PC-3 (cell line): ENCODE results near the gene ILF2. TPM values are rescaled to one million over a fixed set of nuclear protein-coding genes. Genes with fewer than 3 reads are reported as not detected.

Experiments used
- ATAC-seq: fragments of 200-7000 bp; cut with Tn5 transposase; 2 replicates; pipeline ENCODE4 v1.9.1; 2020; ENCODE audit warnings: mild to moderate bottlenecking, moderate library complexity
- BruUV-seq: library from RNA; stranded (reverse); fragments of 400-500 nt; replicated peaks from 2 replicates; lab custom pipeline; 2021; lab: Mats Ljungman, UMichigan
- CTCF ChIA-PET: fragments of 300-600 bp; sonication (Branson Sonifier 250); formaldehyde crosslinking; loops from one replicate; lab custom pipeline; 2022; ENCODE audit warnings: antibody characterized with exemption; lab: Charles Lee
- POLR2A ChIA-PET: fragments of 300-600 bp; sonication (Branson Sonifier 250); formaldehyde crosslinking; loops from one replicate; lab custom pipeline; 2022; ENCODE audit warnings: antibody characterized with exemption; ENCODE audit not compliant: unreplicated experiment; lab: Charles Lee
- DNase-seq: peaks from one replicate; pipeline ENCODE4 v3.0.0-alpha.2; 2015
- H2AFZ ChIP-seq: fragments of 300-600 bp; sonication (generic); 2 replicates; pipeline ENCODE4 v1.6.0; 2016; ENCODE audit warnings: antibody characterized with exemption, low read length
- H3F3A ChIP-seq: fragments of 300-600 bp; sonication (generic); one replicate; pipeline ENCODE4 v1.6.0; 2017; ENCODE audit warnings: antibody characterized with exemption, low read length, control low read depth, mild to moderate bottlenecking; ENCODE audit not compliant: unreplicated experiment
- H3K27ac ChIP-seq: fragments of 300-600 bp; sonication (generic); 2 replicates; pipeline ENCODE4 v1.5.1; 2016; ENCODE audit warnings: mild to moderate bottlenecking, low read length
- H3K27me3 ChIP-seq: fragments of 300-600 bp; sonication (generic); 2 replicates; pipeline ENCODE4 v1.6.1; 2016; ENCODE audit warnings: low read length, mixed read lengths
- H3K36me3 ChIP-seq: fragments of 300-600 bp; sonication (generic); 2 replicates; pipeline ENCODE4 v1.6.1; 2016; ENCODE audit warnings: low read depth, mixed run types, low read length, mixed read lengths
- H3K4me1 ChIP-seq: fragments of 300-600 bp; sonication (generic); 2 replicates; pipeline ENCODE4 v1.5.1; 2016; ENCODE audit warnings: low read length; ENCODE audit not compliant: insufficient read depth
- H3K4me2 ChIP-seq: fragments of 300-600 bp; sonication (generic); 2 replicates; pipeline ENCODE4 v1.6.0; 2016; ENCODE audit warnings: low read length
- H3K4me3 ChIP-seq: fragments of 300-600 bp; sonication (generic); 2 replicates; pipeline ENCODE4 v1.5.1; 2016; ENCODE audit warnings: mild to moderate bottlenecking, low read length, mixed read lengths
- H3K79me2 ChIP-seq: fragments of 300-600 bp; sonication (generic); 2 replicates; pipeline ENCODE4 v1.6.1; 2017; ENCODE audit warnings: low read length, mixed read lengths
- H3K9ac ChIP-seq: fragments of 300-600 bp; sonication (generic); 2 replicates; pipeline ENCODE4 v1.6.0; 2016; ENCODE audit warnings: mild to moderate bottlenecking, low read length
- H3K9me2 ChIP-seq: fragments of 300-600 bp; sonication (generic); replicated peaks from 2 replicates; pipeline ENCODE4 v1.6.1; 2016; ENCODE audit warnings: mixed run types, low read length, mixed read lengths
- H3K9me3 ChIP-seq: fragments of 300-600 bp; sonication (generic); 2 replicates; pipeline ENCODE4 v1.6.1; 2016; ENCODE audit warnings: low read length, mixed read lengths
- H4K20me1 ChIP-seq: fragments of 300-600 bp; sonication (generic); 2 replicates; pipeline ENCODE4 v1.6.1; 2016; ENCODE audit warnings: low read length, mixed read lengths
- EZH2 ChIP-seq: fragments of 300-600 bp; sonication (generic); IDR thresholded peaks from one replicate; pipeline ENCODE4 v1.6.1; 2017; ENCODE audit warnings: antibody characterized with exemption, mild to moderate bottlenecking, low read length; ENCODE audit not compliant: unreplicated experiment
- EZH2phosphoT487 ChIP-seq: fragments of 300-600 bp; sonication (generic); IDR thresholded peaks from 2 replicates; pipeline ENCODE4 v1.6.1; 2018; ENCODE audit warnings: mild to moderate bottlenecking, antibody characterized with exemption, low read length, borderline replicate concordance
- intact Hi-C: fragments of 100-400 bp; cut with micrococcal nuclease; formaldehyde crosslinking; loops from 2 replicates; pipeline ENCODE4 v1.9.0; 2023
- total RNA-seq: library from RNA; depleted of rRNA; stranded (reverse); fragments of >200 nt; gene quantifications from 2 replicates; pipeline ENCODE4 v1.2.3, GENCODE V29; 2014
- TF ChIP-seq, protein P1 (sequence below): fragments of 300-600 bp; sonication (generic); conservative IDR thresholded peaks from 2 replicates; pipeline ENCODE4 v1.5.1; 2017; ENCODE audit warnings: antibody characterized with exemption, low read depth, mild to moderate bottlenecking, low read length

Gene ILF2
- total RNA-seq, 1 experiment from 2014 or later = 439 TPM

GRCh38 chr1:153624965-153625611, 45.7 kb downstream of the ILF2 start:
- BruUV-seq = no TSS peak
- TF ChIP-seq, protein P1, sequence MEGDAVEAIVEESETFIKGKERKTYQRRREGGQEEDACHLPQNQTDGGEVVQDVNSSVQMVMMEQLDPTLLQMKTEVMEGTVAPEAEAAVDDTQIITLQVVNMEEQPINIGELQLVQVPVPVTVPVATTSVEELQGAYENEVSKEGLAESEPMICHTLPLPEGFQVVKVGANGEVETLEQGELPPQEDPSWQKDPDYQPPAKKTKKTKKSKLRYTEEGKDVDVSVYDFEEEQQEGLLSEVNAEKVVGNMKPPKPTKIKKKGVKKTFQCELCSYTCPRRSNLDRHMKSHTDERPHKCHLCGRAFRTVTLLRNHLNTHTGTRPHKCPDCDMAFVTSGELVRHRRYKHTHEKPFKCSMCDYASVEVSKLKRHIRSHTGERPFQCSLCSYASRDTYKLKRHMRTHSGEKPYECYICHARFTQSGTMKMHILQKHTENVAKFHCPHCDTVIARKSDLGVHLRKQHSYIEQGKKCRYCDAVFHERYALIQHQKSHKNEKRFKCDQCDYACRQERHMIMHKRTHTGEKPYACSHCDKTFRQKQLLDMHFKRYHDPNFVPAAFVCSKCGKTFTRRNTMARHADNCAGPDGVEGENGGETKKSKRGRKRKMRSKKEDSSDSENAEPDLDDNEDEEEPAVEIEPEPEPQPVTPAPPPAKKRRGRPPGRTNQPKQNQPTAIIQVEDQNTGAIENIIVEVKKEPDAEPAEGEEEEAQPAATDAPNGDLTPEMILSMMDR = no peak
- no peaks in the 10 kb centered on the region for H3K9me2 ChIP-seq
- H3F3A ChIP-seq = no peaks in the 10 kb centered on the region
- intact Hi-C loops = no loop called here
- no peaks in the 10 kb centered on the region for H3K9me3 ChIP-seq
- no peak overlapping the region for H2AFZ ChIP-seq
- peak overlapping the region; percentile 96 for H3K4me2 ChIP-seq
- POLR2A ChIA-PET = no interaction called here
- peak overlapping the region; percentile 84; the same call in 1 of the 2 replicates for H3K4me3 ChIP-seq
- DNase-seq = no peak
- no peaks in the 10 kb centered on the region for H3K27me3 ChIP-seq
- H3K79me2 ChIP-seq = peaks cover 36% of the 10 kb centered on the region
- H3K9ac ChIP-seq = no peak overlapping the region
- peaks cover 43% of the 10 kb centered on the region for H3K36me3 ChIP-seq
- CTCF ChIA-PET = interaction anchor here (0.6 kb wide), 1 partner anchor 272 kb away, joined by 3 read pairs; no protein-coding TSS in a partner anchor
- peaks cover 33% of the 10 kb centered on the region for H3K4me1 ChIP-seq
- no peaks in the 10 kb centered on the region for H4K20me1 ChIP-seq
- H3K27ac ChIP-seq = no peak overlapping the region
- no peak for ATAC-seq

GRCh38 chr1:153623101-153623500, 47.7 kb downstream of the ILF2 start:
- Histone ChIP-seq H3K27ac (no peak overlapping the region), H3K27me3 (no peaks in the 10 kb centered on the region), H3K9me2 (no peaks in the 10 kb centered on the region), H3K9me3 (no peaks in the 10 kb centered on the region), H3K79me2 (peaks cover 36% of the 10 kb centered on the region), H3K36me3 (peaks cover 54% of the 10 kb centered on the region), H2AFZ (no peak overlapping the region), H3K4me1 (peaks cover 34% of the 10 kb centered on the region), H3F3A (no peaks in the 10 kb centered on the region), H3K4me3 (no peak overlapping the region), H3K9ac (no peak overlapping the region), H4K20me1 (no peaks in the 10 kb centered on the region), H3K4me2 (no peak overlapping the region)
- TF ChIP-seq EZH2 (no peak), EZH2phosphoT487 (no peak)
- TF ChIP-seq, protein P1 = no peak
- ChIA-PET CTCF (interaction anchor here (0.6 kb wide), 1 partner anchor 64 kb away, joined by 7 read pairs; no protein-coding TSS in a partner anchor), POLR2A (no interaction called here)
- ATAC-seq (no peak), DNase-seq (no peak)
- no TSS peak for BruUV-seq
- intact Hi-C loops = no loop called here

GRCh38 chr1:153619171-153619570, 51.6 kb downstream of the ILF2 start:
- Histone ChIP-seq H3K27me3 (no peaks in the 10 kb centered on the region), H3K79me2 (peaks cover 36% of the 10 kb centered on the region), H3F3A (peaks cover 2% of the 10 kb centered on the region), H3K9me3 (no peaks in the 10 kb centered on the region), H3K4me2 (no peak overlapping the region), H3K9me2 (no peaks in the 10 kb centered on the region), H2AFZ (no peak overlapping the region), H3K27ac (no peak overlapping the region), H3K36me3 (peaks cover 41% of the 10 kb centered on the region), H4K20me1 (no peaks in the 10 kb centered on the region), H3K4me1 (peaks cover 40% of the 10 kb centered on the region), H3K4me3 (no peak overlapping the region), H3K9ac (no peak overlapping the region)
- ChIA-PET CTCF (interaction anchor here (0.6 to 2.6 kb wide), 3 partner anchors 8 to 47 kb away, joined by 3 to 14 read pairs (median 12); partner anchors contain the start of genes CHTOP and S100A13), POLR2A (interaction anchor here (2.2 kb wide), 1 partner anchor 8 kb away, joined by 12 read pairs; the partner anchor contains the start of gene S100A13)
- DNase-seq = no peak
- no TSS peak for BruUV-seq
- intact Hi-C loops = no loop called here
- no peak for ATAC-seq
- TF ChIP-seq, protein P1 = no peak
- TF ChIP-seq EZH2 (no peak), EZH2phosphoT487 (no peak)
